Coronary artery (tissue), 2 donors: ENCODE measurements around the gene ESF1.

Source experiments
- DNase-seq: peaks from one replicate; pipeline ENCODE4 v3.0.0-alpha.2; 2017; ENCODE audit warnings: low spot score
- H3K27ac ChIP-seq, 2 donors: fragments of 200-600 bp; sonication (generic); one replicate each; pipeline ENCODE4 v1.5.1; 2016 to 2019
- H3K4me3 ChIP-seq: fragments of 200-600 bp; sonication (generic); 2 replicates; pipeline ENCODE4 v1.5.1; 2016; ENCODE audit warnings: mild to moderate bottlenecking, moderate library complexity
- TF ChIP-seq, protein P1 (sequence below): fragments of 200-600 bp; sonication (generic); IDR thresholded peaks from one replicate; pipeline ENCODE4 v1.5.1; 2019; ENCODE audit warnings: antibody characterized with exemption

Gene ESF1

DNA sequence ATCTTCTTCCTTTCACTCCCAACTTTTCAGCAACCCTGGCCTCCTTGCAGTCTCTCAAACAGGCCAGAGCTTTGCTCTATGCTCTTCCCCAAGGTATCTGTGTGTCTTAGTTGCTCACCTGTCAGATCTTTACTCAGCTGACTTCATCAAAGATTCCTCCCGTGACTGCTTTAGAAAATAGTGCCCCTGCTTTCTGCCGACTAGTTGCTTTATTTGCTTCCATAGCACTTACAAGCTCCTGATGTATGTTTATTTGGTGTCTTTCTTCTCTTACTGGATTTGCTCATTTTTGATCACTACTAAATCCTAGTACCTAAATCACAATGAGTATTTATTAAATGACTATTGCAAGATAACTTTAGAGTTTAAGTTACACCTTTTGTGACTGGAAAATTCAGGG, 6.0 kb upstream of the ESF1 start:
- Histone ChIP-seq H3K27ac (no peak overlapping the region), H3K4me3 (no peak overlapping the region)
- TF ChIP-seq, protein P1, sequence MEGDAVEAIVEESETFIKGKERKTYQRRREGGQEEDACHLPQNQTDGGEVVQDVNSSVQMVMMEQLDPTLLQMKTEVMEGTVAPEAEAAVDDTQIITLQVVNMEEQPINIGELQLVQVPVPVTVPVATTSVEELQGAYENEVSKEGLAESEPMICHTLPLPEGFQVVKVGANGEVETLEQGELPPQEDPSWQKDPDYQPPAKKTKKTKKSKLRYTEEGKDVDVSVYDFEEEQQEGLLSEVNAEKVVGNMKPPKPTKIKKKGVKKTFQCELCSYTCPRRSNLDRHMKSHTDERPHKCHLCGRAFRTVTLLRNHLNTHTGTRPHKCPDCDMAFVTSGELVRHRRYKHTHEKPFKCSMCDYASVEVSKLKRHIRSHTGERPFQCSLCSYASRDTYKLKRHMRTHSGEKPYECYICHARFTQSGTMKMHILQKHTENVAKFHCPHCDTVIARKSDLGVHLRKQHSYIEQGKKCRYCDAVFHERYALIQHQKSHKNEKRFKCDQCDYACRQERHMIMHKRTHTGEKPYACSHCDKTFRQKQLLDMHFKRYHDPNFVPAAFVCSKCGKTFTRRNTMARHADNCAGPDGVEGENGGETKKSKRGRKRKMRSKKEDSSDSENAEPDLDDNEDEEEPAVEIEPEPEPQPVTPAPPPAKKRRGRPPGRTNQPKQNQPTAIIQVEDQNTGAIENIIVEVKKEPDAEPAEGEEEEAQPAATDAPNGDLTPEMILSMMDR, result no peak
- no peak for DNase-seq

- Histone ChIP-seq H3K27ac (no peak overlapping the region), H3K4me3 (no peak overlapping the region)
- TF ChIP-seq, protein P1, result no peak
- no peak for DNase-seq
These were observed 3.6 kb upstream of the ESF1 start for GRCh38 chr20:13788167-13788834.

- H3K4me3 ChIP-seq, result peak overlapping the region; percentile 87
- H3K27ac ChIP-seq, result no peak overlapping the region
- DNase-seq, result no peak
- TF ChIP-seq, protein P1, result no peak
These were observed 1.6 kb upstream of the ESF1 start for GRCh38 chr20:13786143-13786828.

- peak overlapping the region; percentile 87 to 90 for H3K27ac ChIP-seq
- TF ChIP-seq, protein P1, result no peak
- peak; percentile 73 for DNase-seq
- H3K4me3 ChIP-seq, result peak overlapping the region; percentile 87
These were observed 337 bp downstream of the ESF1 start for GRCh38 chr20:13784271-13784892.

- H3K4me3 ChIP-seq, result peak overlapping the region; percentile 24
- TF ChIP-seq, protein P1, result no peak
- DNase-seq, result no peak
- H3K27ac ChIP-seq, result no peak overlapping the region
These were observed 1.2 kb downstream of the ESF1 start for GRCh38 chr20:13783528-13783927.

- Histone ChIP-seq H3K27ac (no peak overlapping the region), H3K4me3 (no peak overlapping the region)
- TF ChIP-seq, protein P1, result no peak
- DNase-seq, result no peak
These were observed 5.9 kb downstream of the ESF1 start for GRCh38 chr20:13778827-13779226.
